ENCODE measurements around the gene HARBI1.

Gene HARBI1

DNA sequence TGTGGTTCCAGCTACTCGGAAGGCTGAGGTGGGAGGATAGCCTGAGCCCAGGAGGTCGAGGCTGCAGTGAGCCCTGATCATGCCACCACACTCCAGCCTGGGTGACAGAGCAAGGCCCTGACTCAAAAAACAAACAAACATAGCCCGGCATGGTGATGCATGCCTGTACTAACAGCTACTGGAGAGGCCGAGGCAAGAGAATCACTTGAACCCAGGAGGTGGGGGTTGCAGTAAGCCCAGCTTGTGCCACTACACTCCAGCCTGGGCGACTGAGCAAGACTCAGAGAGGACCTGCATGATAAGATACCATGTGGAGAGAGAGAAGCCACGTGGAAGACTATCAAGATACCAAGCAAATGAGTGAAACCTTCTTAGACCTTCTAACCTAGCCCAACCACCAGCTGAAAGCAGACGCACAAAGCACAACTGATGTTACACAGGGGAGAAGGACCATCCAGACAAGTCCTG, 59.3 kb downstream of the HARBI1 start:
- DNase-seq (ENCODE audit: low read depth in 1 of 2, low spot score in 1 of 2), result no peak

DNA sequence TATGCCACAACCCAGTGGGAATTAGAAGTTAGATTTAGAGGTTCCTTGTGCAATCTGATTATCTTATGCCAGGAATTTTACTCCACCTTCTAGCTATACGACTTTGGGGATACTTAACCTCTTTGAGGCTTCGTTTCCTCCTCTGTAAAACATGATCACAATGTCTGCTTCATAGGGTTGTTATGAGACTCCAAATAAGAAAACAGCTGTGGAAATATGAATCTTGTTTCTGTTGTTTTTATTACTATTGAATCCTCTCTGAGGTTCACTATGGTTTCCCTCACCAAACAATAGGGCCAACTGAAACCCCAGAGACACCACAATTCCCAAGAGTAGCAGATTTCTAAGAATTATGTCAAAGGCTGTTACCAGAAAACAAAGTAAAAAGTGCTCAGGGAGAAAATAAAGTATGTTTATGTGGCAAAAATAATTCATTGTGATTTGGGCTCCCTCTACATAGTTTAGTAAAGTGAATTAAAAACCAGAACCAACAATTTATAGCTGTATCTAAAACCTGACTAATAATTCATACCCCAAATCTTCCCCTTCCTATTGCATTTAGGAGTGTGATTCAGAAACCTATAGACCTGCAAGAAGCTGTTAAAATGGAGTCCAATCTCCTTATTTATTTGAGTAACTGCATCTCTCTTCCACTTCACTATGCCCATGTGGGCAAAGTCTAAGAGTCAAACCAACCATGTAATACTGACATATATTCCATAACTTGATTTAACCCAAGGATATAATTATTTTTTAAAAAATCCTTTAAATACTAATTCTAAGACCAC, 61.6 kb downstream of the HARBI1 start:
- DNase-seq (ENCODE audit: low read depth in 1 of 2, low spot score in 1 of 2), result no peak

DNA sequence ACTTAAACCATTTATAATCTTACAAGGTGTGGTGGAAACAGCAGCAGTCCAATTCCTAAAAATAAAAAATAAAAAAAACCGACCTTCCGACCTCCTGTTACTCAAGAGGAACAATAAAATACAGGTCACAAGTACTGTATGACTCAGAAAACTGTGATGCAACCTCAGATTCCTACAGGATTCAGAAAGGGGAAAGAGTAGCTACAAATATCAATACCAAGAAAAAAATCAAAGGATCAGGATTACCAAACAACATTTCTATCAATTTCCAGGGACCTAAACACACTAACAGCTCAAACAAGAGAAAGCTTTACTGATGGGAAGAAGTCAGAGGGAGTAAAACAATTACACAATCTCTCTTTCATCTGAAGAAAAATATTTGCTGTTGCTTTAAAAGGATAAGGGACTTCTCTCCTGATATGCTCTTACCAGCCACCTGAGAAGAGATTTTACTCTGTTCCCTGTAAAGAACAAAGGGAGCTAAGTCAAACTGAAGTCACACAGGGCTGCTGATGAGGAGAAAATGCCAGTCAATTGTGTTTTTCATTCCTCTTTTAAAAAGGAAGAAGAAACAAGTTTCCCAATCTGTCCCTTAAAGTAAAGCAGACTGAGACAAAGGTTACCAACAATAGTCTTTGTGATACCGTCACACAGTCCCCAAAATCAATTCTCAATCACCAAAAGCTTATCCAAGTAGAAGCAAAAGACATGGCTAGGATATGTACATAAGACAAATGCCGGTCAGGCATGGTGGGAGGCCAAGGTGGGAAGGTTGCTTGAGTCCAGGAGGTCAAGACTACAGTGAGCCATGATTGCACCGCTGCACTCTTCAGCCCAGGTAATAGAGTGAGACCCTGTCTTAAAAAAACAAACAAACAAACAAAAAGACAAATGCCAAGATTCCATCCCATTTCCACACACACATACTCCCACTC, 62.5 kb downstream of the HARBI1 start:
- no peak for DNase-seq (ENCODE audit: low read depth in 1 of 2, low spot score in 1 of 2)

DNA sequence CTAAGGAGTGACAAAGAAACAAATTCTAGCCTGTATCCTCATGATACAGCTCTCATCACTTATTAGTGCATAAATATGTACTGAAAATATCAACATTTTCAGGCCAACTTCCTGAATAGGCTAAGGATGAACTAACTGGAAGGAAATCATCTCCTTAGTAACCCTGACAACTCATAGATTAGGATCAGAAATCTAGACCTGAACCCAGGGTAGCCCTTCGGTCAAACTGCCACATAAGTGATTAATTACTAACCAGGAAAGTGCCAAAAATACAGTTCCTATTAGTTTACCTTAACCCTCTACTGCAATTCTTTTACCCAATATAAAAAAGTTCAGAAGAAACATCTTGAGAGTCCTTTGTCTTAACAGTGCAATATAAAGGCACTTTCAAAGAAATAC, 63.2 kb downstream of the HARBI1 start:
- DNase-seq (ENCODE audit: low read depth in 1 of 2, low spot score in 1 of 2), result no peak
